GM10847 (cell line): ENCODE measurements around the gene SLAMF9.

ENCODE experiments used
- POLR2A ChIP-seq: IDR thresholded peaks from 2 replicates; pipeline ENCODE4 v1.6.1; 2011; ENCODE audit not compliant: insufficient read length; ENCODE audit errors: extremely low read depth

SLAMF9 gene

DNA sequence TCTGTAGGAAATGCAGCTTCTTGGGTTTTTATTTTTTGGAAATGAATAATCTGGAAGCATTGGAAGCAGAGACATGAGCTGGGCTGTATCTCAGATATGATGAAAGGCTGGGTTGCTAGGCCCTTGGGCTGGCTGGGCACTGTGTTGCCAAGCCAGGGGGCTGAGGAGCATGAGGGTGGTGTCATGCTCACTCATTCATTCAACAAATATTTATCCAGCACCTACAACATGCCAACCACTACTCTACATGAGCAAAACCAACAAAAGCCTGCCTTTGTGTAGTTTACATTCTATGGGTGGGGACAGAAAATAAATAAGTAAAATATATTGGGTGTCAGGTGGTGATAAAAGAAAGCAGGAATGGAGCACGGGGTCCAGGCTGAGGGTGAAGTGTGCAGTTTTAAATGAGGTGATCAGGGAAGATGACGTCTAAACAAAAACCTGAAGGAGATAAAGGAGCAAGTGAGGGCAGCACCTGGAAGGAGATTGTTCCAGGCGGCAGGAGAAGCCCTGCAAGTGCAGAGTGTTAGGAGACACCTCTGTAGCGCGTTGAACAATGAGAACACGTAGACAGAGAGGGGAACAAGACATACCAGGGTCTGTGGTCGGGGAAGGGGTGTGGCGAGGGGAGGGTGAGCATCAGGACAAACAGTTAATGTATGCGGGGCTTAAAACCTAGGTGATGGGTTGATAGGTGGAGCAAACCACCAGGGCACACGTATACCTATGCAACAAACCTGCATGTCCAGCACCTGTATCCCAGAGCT is 39.6 kb downstream of the SLAMF9 start:
- TF ChIP-seq POLR2A, result no peak

DNA sequence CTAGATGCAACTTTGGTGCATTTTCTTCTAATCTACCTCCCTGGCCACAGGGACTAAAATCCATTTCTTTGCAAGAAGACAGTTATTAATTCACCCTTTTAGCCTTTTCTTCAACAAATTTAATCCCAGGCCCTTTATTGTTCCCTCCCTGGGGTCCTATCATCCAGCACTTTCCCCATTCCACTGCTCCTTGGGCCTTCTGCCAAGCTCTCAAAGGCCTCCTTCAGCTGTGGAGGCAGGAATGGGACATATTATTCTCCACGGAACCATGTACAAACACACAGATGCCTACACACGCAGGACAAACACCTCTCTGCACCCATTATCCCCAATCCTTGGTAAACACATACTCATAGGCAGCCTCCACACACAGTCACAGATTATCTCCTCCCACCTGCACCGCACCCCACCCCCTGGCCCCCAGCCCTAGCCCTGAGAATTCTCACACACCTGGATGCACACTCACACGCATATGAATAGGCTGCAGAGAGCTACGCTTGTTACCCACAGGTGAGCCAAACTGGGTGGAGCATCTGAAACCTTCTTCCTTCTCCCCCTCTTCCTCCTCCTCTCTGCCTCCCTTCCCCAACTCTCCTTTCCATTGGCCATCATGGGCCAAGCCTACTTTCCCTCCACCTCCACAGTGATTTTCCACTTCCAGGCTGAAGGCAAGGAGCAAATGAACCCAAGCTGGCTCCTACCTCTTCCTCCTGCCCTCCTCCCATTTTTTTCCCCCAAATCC is 40.4 kb downstream of the SLAMF9 start:
- no peak for TF ChIP-seq POLR2A

DNA sequence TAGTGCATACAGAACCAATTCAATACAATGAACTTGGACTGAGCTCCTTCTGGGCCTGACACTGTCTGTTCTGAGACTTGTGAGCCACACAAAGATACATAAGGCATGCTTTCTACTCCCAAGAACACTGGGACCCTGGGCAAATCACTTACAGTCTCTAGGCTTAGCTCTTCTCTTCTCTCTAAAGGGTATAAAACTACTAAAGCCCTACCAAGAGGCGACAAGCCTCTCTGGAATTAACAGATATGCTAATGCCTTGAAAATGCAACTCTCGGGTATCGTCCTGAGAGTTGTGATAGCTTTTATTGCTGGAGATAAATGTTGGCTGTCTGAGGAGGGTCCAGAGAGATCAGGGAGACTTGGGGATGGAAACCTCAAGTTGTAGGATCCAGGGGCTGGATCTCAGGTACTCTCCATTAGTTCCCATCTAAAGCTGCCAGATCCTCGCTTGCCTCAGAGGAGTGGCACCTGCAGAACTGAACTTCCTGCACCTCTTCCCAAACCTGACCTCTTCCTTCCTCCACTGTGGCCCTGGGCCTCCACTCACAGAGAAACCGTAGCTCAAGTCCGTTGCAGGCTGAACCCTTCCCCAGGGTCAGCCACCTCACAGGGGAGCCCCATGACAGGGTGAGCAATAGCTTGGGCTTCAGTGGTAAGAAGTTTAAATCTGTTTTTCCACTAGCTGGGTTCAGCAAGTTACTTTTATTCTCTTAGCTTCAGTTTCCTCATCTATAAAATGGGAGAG is 42.5 kb downstream of the SLAMF9 start:
- no peak for TF ChIP-seq POLR2A

DNA sequence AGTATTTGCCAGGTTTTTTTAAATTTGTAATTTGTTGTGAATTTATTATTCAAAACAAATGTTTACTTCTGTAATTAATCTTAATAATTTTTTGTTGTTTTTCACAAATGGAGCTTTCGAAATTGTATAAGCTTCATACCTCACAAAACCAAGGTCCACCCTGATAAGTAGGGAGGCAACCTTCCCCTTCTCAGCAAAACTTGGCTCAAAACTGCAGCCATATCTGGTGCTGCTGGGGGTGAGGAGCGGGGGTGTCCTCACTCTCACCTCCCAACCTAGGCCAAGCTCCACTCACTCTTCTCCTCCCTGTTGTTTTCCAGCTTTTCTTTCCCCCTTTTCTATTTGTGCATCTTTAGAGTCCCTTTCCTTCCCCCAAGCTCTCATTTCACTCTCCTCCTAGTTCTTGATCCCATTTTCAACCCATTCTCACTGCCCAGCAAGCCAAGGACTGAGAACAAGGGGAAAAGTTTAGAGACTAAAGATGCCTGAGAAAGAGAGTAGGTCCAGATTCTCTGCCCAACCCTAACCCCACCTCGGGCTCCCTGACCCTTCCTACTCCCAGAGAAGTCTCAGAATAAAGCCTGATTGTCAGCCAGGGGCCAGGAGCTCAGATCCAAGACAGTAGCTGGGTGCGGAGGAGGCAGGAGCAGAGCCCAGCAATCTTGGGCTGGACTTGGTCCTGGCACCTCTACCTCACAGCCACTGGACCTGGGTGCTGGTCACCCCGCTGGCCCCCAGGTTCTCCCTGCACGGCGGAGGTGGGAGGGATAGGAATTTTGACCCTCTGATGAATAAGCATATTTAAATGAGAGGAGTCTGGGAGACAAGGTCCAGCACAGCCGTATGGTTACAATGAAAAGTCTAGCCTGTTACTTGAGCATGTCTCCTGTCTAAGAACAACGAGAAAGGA is 45.8 kb downstream of the SLAMF9 start:
- no peak for TF ChIP-seq POLR2A

DNA sequence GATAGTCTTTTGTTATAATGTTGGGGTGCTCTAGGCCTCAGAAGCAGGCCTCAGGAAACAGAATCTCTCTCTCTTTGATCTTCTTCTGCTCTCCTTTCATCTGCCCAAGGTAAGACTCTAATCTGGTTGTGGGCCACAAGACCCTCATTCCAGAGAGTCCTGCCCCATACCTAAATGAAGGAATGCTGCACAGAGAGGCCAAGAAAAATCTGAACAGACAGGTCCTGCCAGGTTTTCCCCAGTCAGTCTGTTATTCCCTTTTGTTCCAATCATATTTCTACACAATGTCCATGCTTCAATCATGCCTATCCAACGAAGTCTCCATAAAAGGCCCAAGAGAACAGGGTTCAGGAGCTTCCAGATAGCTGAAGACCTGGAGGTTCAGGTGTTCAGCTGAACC is 47.1 kb downstream of the SLAMF9 start:
- TF ChIP-seq POLR2A, result no peak

DNA sequence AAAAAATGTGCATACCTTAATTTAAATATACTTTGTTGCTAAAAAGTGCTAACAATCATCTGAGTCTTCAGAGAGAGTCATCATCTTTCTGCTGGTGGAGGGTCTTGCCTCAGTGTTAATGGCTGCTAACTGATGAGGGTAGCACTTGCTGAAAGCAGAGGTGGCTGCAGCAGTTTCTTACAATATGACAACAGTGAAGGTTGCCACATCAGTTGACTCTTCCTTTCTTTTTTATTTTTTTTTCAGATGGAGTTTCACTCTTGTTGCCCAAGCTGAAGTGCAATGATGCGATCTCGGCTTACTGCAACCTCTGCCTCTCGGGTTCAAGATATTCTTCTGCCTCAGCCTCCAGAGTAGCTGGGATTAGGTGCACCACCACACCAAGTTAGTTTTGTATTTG is 51.5 kb downstream of the SLAMF9 start:
- no peak for TF ChIP-seq POLR2A
